Chondrocyte (in vitro differentiated cells): ENCODE results near the gene GNG13. TPM values are rescaled to one million over a fixed set of nuclear protein-coding genes. Genes with fewer than 3 reads are reported as not detected.
"Not testable (repeated sequence)": the region's sequence is repeated elsewhere in the genome, so short reads cannot be mapped to it uniquely, and the experiment has no call there.

Experiments
- DNase-seq: peaks from one replicate; pipeline ENCODE4 v3.0.0; 2021; ENCODE audit warnings: mixed read lengths, low spot score
- H3K27ac Mint-ChIP-seq: one replicate; pipeline ENCODE4 v1.8.0; 2021; ENCODE audit warnings: mild to moderate bottlenecking, moderate library complexity, mixed read lengths; ENCODE audit not compliant: unreplicated experiment
- H3K27me3 Mint-ChIP-seq: 2 replicates; pipeline ENCODE4 v1.8.0; 2021; ENCODE audit warnings: low read depth, mixed read lengths
- H3K36me3 Mint-ChIP-seq: 2 replicates; pipeline ENCODE4 v1.8.0; 2021; ENCODE audit warnings: low read depth, mixed read lengths
- H3K4me1 Mint-ChIP-seq: 2 replicates; pipeline ENCODE4 v1.8.0; 2021; ENCODE audit warnings: low read depth, mild to moderate bottlenecking, mixed read lengths
- H3K4me3 Mint-ChIP-seq: one replicate; pipeline ENCODE4 v1.8.0; 2021; ENCODE audit warnings: mild to moderate bottlenecking, moderate library complexity, mixed read lengths; ENCODE audit not compliant: unreplicated experiment
- H3K9me3 Mint-ChIP-seq: 2 replicates; pipeline ENCODE4 v1.8.0; 2021; ENCODE audit warnings: low read depth, mixed read lengths
- total RNA-seq: library from RNA; stranded (reverse); gene quantifications from 3 replicates; pipeline ENCODE4 v1.2.1, GENCODE V29; 2021
- TF ChIP-seq, protein P1 (sequence below): fragments of 200-600 bp; sonication (generic); IDR thresholded peaks from 2 replicates; pipeline ENCODE4 v1.5.0; 2021; ENCODE audit warnings: antibody characterized with exemption, mild to moderate bottlenecking, moderate library complexity

Gene GNG13
- total RNA-seq, 1 donor from 2014 or later = not detected

DNA sequence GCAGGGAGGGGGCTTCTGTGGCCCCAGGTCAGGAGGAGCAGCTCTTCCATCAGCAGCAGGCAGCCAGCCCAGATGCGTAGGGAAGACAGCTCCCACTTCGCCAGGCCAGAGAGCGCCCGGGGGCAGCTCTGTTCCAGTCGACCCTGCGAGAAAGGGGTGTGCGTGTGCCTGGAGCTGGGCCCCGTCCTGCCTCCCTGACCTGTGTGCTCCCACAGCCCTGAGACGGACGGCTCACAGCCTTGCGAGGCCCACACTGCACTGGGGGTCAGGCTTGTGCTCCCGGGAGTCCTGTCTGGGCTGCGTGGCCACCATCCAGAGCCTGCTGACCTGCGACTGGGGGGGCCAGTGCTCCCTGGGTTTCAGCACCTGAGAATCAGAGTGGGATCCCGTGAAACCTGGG, 40.5 kb downstream of the GNG13 start:
- Mint-ChIP-seq H3K9me3 (peaks cover 5% of the 10 kb centered on the region), H3K4me3 (no peak overlapping the region), H3K27ac (no peak overlapping the region), H3K27me3 (peaks cover 5% of the 10 kb centered on the region), H3K4me1 (no peaks in the 10 kb centered on the region), H3K36me3 (no peaks in the 10 kb centered on the region)
- TF ChIP-seq, protein P1, sequence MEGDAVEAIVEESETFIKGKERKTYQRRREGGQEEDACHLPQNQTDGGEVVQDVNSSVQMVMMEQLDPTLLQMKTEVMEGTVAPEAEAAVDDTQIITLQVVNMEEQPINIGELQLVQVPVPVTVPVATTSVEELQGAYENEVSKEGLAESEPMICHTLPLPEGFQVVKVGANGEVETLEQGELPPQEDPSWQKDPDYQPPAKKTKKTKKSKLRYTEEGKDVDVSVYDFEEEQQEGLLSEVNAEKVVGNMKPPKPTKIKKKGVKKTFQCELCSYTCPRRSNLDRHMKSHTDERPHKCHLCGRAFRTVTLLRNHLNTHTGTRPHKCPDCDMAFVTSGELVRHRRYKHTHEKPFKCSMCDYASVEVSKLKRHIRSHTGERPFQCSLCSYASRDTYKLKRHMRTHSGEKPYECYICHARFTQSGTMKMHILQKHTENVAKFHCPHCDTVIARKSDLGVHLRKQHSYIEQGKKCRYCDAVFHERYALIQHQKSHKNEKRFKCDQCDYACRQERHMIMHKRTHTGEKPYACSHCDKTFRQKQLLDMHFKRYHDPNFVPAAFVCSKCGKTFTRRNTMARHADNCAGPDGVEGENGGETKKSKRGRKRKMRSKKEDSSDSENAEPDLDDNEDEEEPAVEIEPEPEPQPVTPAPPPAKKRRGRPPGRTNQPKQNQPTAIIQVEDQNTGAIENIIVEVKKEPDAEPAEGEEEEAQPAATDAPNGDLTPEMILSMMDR = no peak
- no peak for DNase-seq

GRCh38 chr16:759110-759910, 41.2 kb downstream of the GNG13 start:
- H3K9me3 Mint-ChIP-seq = peaks cover 5% of the 10 kb centered on the region
- no peaks in the 10 kb centered on the region for H3K36me3 Mint-ChIP-seq
- TF ChIP-seq, protein P1 = no peak
- no peak overlapping the region for H3K4me3 Mint-ChIP-seq
- peak; percentile 82 for DNase-seq
- H3K27me3 Mint-ChIP-seq = peaks cover 5% of the 10 kb centered on the region
- H3K27ac Mint-ChIP-seq = no peak overlapping the region
- H3K4me1 Mint-ChIP-seq = no peaks in the 10 kb centered on the region

GRCh38 chr16:756428-756827, 44.1 kb downstream of the GNG13 start:
- peaks cover 5% of the 10 kb centered on the region for H3K9me3 Mint-ChIP-seq
- H3K4me1 Mint-ChIP-seq = no peaks in the 10 kb centered on the region

GRCh38 chr16:754656-755055, 45.9 kb downstream of the GNG13 start:
- peaks cover 5% of the 10 kb centered on the region for H3K9me3 Mint-ChIP-seq
- no peak for DNase-seq
- TF ChIP-seq, protein P1 = no peak
- H3K27me3 Mint-ChIP-seq = peaks cover 13% of the 10 kb centered on the region
- H3K4me1 Mint-ChIP-seq = no peaks in the 10 kb centered on the region
- no peak overlapping the region for H3K27ac Mint-ChIP-seq
- H3K4me3 Mint-ChIP-seq = no peak overlapping the region
- no peaks in the 10 kb centered on the region for H3K36me3 Mint-ChIP-seq

More at GRCh38 chr16:756428-756827, 44.1 kb downstream of the GNG13 start:
- Mint-ChIP-seq H3K27ac (no peak overlapping the region), H3K4me3 (no peak overlapping the region), H3K27me3 (peaks cover 10% of the 10 kb centered on the region), H3K36me3 (no peaks in the 10 kb centered on the region)
- TF ChIP-seq, protein P1 = no peak
- no peak for DNase-seq

- not testable (repeated sequence) for DNase-seq, H3K36me3 Mint-ChIP-seq, H3K27ac Mint-ChIP-seq, H3K9me3 Mint-ChIP-seq, H3K4me1 Mint-ChIP-seq, H3K4me3 Mint-ChIP-seq
- peaks cover 13% of the 10 kb centered on the region for H3K27me3 Mint-ChIP-seq
Observed at GRCh38 chr16:754121-754607, 46.4 kb downstream of the GNG13 start.

- Mint-ChIP-seq H3K4me1 (peaks cover 8% of the 10 kb centered on the region), H3K27me3 (peaks cover 12% of the 10 kb centered on the region), H3K4me3 (no peak overlapping the region), H3K36me3 (no peaks in the 10 kb centered on the region), H3K27ac (peak overlapping the region; percentile 49), H3K9me3 (peaks cover 5% of the 10 kb centered on the region)
- no peak for DNase-seq
- TF ChIP-seq, protein P1 = no peak
Observed at GRCh38 chr16:752007-752312, 48.6 kb downstream of the GNG13 start.
